C4-2B (cell line): Measurements from ENCODE around the gene DHRS9.

ENCODE experiments used
- ZFX ChIP-seq: fragments of 450-650 bp; IDR thresholded peaks from 2 replicates; pipeline ENCODE4 v1.6.1; 2017
- TF ChIP-seq, protein P1 (sequence below): fragments of 450-650 bp; conservative IDR thresholded peaks from 2 replicates; pipeline ENCODE4 v1.5.1; 2017; ENCODE audit warnings: mild to moderate bottlenecking

DNA sequence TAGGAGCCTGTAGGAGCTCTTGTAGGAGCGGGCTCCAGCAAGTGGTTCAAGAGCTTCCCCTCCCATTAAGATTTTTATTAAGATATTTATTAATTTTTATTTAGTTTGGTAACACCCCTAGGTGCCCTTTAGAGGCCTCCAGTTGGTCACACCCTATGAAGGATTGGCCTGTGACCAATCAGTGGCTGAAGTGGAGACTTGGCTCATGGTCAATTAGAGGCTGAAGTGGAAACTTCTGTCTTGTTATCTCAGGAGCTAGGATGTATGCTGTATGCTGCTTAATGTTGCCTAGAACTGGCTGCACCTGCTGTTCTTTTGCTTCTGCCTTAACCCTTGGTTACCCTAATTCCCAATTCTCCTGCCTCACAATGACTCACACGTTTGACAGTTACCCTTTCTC is 48.7 kb downstream of the DHRS9 start:
- TF ChIP-seq, protein P1, sequence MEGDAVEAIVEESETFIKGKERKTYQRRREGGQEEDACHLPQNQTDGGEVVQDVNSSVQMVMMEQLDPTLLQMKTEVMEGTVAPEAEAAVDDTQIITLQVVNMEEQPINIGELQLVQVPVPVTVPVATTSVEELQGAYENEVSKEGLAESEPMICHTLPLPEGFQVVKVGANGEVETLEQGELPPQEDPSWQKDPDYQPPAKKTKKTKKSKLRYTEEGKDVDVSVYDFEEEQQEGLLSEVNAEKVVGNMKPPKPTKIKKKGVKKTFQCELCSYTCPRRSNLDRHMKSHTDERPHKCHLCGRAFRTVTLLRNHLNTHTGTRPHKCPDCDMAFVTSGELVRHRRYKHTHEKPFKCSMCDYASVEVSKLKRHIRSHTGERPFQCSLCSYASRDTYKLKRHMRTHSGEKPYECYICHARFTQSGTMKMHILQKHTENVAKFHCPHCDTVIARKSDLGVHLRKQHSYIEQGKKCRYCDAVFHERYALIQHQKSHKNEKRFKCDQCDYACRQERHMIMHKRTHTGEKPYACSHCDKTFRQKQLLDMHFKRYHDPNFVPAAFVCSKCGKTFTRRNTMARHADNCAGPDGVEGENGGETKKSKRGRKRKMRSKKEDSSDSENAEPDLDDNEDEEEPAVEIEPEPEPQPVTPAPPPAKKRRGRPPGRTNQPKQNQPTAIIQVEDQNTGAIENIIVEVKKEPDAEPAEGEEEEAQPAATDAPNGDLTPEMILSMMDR: no peak
- TF ChIP-seq ZFX: no peak
